ENCODE data around the gene RGS9.

- TF ChIP-seq CTCF (conservative IDR thresholded peaks at IDR 0.05; ENCODE audit: low read depth, low read length) (no peak), EZH2 (IDR thresholded peaks at IDR 0.05; ENCODE audit: borderline replicate concordance, low read depth, low read length, poor library complexity, severe bottlenecking) (no peak)
Observed at GRCh38 chr17:65169691-65170090, 32.5 kb downstream of the RGS9 start.
